ENCODE results near the gene KBTBD7. TPM values are rescaled to one million over a fixed set of nuclear protein-coding genes. Genes with fewer than 3 reads are reported as not detected.

KBTBD7 gene
- total and polyA plus RNA-seq, 2 donors (not counting 3 experiments of a cell fraction or from before 2014, with no cell fraction given), result 2.1 to 4.4 TPM

DNA sequence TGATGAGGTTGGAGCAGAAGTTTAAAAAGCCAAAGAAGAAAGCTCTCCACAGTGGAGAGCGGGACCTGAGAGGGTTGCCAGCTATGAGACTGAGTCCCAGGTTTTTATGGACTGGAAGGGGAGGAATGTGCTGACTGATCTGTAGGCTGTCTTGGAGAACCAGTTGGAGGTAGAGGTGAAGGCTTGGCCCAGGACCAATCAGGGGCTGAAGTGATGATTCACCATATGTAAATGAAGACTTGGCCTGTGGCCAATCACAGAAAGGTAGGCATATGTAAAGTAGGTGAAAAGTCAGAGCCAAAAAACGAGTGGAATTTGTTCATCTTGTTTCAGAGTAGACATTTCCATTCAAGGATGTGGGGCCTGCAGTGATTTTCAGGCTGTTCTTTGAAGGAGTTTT lies 44.3 kb downstream of the KBTBD7 start:
- no peak overlapping the region for H3K4me3 ChIP-seq (replicated peaks in 1 of 3; ENCODE audit: insufficient read depth in 1 of 3, low read depth in 1 of 3, low read length in 3 of 3)
- H3K9me3 ChIP-seq (replicated peaks; ENCODE audit: control insufficient read depth, insufficient read depth, low read length), result peaks cover 5% of the 10 kb centered on the region
- ChIA-PET CTCF (no interaction called here), POLR2A (no interaction called here)
- no peaks in the 10 kb centered on the region for H3K4me1 ChIP-seq (ENCODE audit: control insufficient read depth, extremely low read depth, insufficient read depth, low read length)
- FAIRE-seq (no peak), DNase-seq (ENCODE audit: low read depth, low spot score) (no peak)
- H3K9me1 ChIP-seq (replicated peaks; ENCODE audit: control insufficient read depth, extremely low read depth, insufficient read depth, low read length), result no peaks in the 10 kb centered on the region
- H3K9ac ChIP-seq (replicated peaks; ENCODE audit: extremely low read depth, insufficient read depth, low read length), result no peak overlapping the region
- H3K36me3 ChIP-seq (ENCODE audit: control insufficient read depth in 2 of 2, extremely low read depth in 1 of 2, insufficient read depth in 2 of 2, low read length in 2 of 2), result no peaks in the 10 kb centered on the region
- H3K27me3 ChIP-seq (ENCODE audit: control insufficient read depth in 2 of 2, insufficient read depth in 2 of 2, low read length in 2 of 2), result no peaks in the 10 kb centered on the region
- H3K4me2 ChIP-seq (ENCODE audit: insufficient read depth, low read length), result no peak overlapping the region
- no peak overlapping the region for H2AFZ ChIP-seq (ENCODE audit: low read depth, low read length)
- H3K27ac ChIP-seq (ENCODE audit: insufficient read depth, low read depth, low read length), result no peak overlapping the region
- H3K79me2 ChIP-seq (ENCODE audit: control insufficient read depth, insufficient read depth, low read length), result no peaks in the 10 kb centered on the region
- H4K20me1 ChIP-seq (replicated peaks; ENCODE audit: control insufficient read depth, extremely low read depth, insufficient read depth, low read length), result no peaks in the 10 kb centered on the region
- no TSS peak for BruUV-seq (replicated peaks)
- no peak for TF ChIP-seq EZH2 (IDR thresholded peaks at IDR 0.05; ENCODE audit: borderline replicate concordance, low read depth, low read length, severe bottlenecking)
- TF ChIP-seq GATA2 (IDR thresholded peaks at IDR 0.05; ENCODE audit: insufficient read depth, insufficient read length, low read depth, low read length), result no peak
- intact Hi-C loops (cut with micrococcal nuclease), result no loop called here
- dilution Hi-C loops (cut with MboI; ENCODE audit: extremely low pct_ligation_motif_present, low sequenced_read_pairs), result no loop called here

DNA sequence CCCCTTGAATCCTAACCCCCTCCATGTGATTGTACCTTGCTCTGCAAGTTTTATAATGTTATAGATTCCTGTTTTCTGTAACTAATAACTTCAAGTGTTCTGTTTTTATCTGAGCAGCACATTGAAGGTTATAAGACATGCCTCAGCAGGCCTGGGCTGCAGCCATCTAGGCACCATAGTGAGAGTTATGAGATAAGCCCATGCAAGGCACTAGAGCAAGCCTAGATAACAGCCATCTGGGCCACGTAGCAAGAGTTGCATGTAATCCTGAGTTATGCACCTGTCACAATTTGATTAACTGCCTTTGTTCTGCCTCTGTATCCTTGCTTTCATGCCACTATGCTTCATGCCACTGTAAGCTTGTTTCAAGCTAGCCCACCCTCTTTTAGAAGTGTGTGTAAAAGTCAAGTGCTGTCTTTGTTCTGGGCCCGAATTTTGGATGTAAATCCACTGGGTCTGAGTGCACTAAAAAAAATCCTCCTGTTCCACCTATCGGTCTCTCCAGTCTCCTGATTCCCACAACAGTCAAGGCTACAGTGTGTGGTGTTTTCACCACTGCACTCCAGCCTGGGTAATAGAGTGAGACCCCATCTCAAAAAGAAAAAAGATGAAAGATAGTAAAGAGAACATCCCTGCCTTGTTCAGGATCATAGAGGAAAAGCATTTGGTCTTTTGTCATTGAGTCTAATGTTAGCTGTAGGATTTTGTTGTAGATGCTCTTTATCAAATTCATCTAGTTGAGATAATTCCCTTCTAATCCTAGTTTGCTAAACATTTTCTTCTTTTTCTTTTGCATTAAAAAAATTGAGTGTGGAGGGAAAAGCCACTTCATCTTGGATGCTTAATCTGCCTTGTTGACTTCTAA lies 45.7 kb downstream of the KBTBD7 start:
- Histone ChIP-seq H3K4me2 (ENCODE audit: insufficient read depth, low read length) (no peak overlapping the region), H3K4me3 (replicated peaks in 1 of 3; ENCODE audit: insufficient read depth in 1 of 3, low read depth in 1 of 3, low read length in 3 of 3) (no peak overlapping the region), H2AFZ (ENCODE audit: low read depth, low read length) (no peak overlapping the region), H3K9me1 (replicated peaks; ENCODE audit: control insufficient read depth, extremely low read depth, insufficient read depth, low read length) (no peaks in the 10 kb centered on the region), H4K20me1 (replicated peaks; ENCODE audit: control insufficient read depth, extremely low read depth, insufficient read depth, low read length) (no peaks in the 10 kb centered on the region), H3K36me3 (ENCODE audit: control insufficient read depth in 2 of 2, extremely low read depth in 1 of 2, insufficient read depth in 2 of 2, low read length in 2 of 2) (no peaks in the 10 kb centered on the region), H3K9ac (replicated peaks; ENCODE audit: extremely low read depth, insufficient read depth, low read length) (no peak overlapping the region), H3K79me2 (ENCODE audit: control insufficient read depth, insufficient read depth, low read length) (no peaks in the 10 kb centered on the region), H3K4me1 (ENCODE audit: control insufficient read depth, extremely low read depth, insufficient read depth, low read length) (no peaks in the 10 kb centered on the region), H3K9me3 (replicated peaks; ENCODE audit: control insufficient read depth, insufficient read depth, low read length) (peaks cover 5% of the 10 kb centered on the region), H3K27me3 (ENCODE audit: control insufficient read depth in 2 of 2, insufficient read depth in 2 of 2, low read length in 2 of 2) (no peaks in the 10 kb centered on the region), H3K27ac (ENCODE audit: insufficient read depth, low read depth, low read length) (no peak overlapping the region)
- intact Hi-C loops (cut with micrococcal nuclease) (no loop called here), dilution Hi-C loops (cut with MboI; ENCODE audit: extremely low pct_ligation_motif_present, low sequenced_read_pairs) (no loop called here)
- POLR2A ChIA-PET, result no interaction called here
- TF ChIP-seq MYC (IDR thresholded peaks at IDR 0.05; ENCODE audit: low read depth, low read length) (no peak), JUN (IDR thresholded peaks at IDR 0.05; ENCODE audit: borderline replicate concordance, insufficient read depth, insufficient read length, low read depth) (no peak), FOS (IDR thresholded peaks at IDR 0.05; ENCODE audit: borderline replicate concordance, insufficient read depth, low read length) (no peak), GATA2 (IDR thresholded peaks at IDR 0.05; ENCODE audit: insufficient read depth, insufficient read length, low read depth, low read length) (no peak), POLR2A (IDR thresholded peaks at IDR 0.05; ENCODE audit: low read depth, low read length) (no peak), EZH2 (IDR thresholded peaks at IDR 0.05; ENCODE audit: borderline replicate concordance, low read depth, low read length, severe bottlenecking) (no peak), POLR2AphosphoS5 (IDR thresholded peaks at IDR 0.05; ENCODE audit: insufficient read depth, low read depth, low read length) (no peak)
- TF ChIP-seq, protein P1, sequence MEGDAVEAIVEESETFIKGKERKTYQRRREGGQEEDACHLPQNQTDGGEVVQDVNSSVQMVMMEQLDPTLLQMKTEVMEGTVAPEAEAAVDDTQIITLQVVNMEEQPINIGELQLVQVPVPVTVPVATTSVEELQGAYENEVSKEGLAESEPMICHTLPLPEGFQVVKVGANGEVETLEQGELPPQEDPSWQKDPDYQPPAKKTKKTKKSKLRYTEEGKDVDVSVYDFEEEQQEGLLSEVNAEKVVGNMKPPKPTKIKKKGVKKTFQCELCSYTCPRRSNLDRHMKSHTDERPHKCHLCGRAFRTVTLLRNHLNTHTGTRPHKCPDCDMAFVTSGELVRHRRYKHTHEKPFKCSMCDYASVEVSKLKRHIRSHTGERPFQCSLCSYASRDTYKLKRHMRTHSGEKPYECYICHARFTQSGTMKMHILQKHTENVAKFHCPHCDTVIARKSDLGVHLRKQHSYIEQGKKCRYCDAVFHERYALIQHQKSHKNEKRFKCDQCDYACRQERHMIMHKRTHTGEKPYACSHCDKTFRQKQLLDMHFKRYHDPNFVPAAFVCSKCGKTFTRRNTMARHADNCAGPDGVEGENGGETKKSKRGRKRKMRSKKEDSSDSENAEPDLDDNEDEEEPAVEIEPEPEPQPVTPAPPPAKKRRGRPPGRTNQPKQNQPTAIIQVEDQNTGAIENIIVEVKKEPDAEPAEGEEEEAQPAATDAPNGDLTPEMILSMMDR (IDR thresholded peaks at IDR 0.05; ENCODE audit: extremely low read depth in 1 of 2, insufficient read depth in 1 of 2, low read depth in 1 of 2, low read length in 2 of 2), result no peak
- TF ChIP-seq, protein P2, sequence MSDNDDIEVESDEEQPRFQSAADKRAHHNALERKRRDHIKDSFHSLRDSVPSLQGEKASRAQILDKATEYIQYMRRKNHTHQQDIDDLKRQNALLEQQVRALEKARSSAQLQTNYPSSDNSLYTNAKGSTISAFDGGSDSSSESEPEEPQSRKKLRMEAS (IDR thresholded peaks at IDR 0.05; ENCODE audit: insufficient read depth, insufficient read length), result no peak
- DNase-seq (ENCODE audit: low read depth, low spot score), result no peak
- no TSS peak for BruUV-seq (replicated peaks)
- FAIRE-seq, result no peak
- CTCF ChIA-PET, result no interaction called here

Data from endothelial cell of umbilical vein (primary cell).